Upper lobe of right lung (tissue), 1 donor: ENCODE data around the gene MTFR1L. TPM values are rescaled to one million over a fixed set of nuclear protein-coding genes. Genes with fewer than 3 reads are reported as not detected.

Source experiments
- ATAC-seq: fragments of 200-7000 bp; cut with Tn5 transposase; one replicate; pipeline ENCODE4 v1.9.1; 2020; ENCODE audit warnings: mild to moderate bottlenecking, moderate library complexity
- DNase-seq: peaks from one replicate; pipeline ENCODE4 v3.0.0-alpha.2; 2020
- H3K27ac ChIP-seq: fragments of 200-600 bp; one replicate; pipeline ENCODE4 v1.8.0; 2022
- H3K27me3 ChIP-seq: fragments of 200-600 bp; one replicate; pipeline ENCODE4 v1.8.0; 2022; ENCODE audit warnings: mild to moderate bottlenecking
- H3K36me3 ChIP-seq: fragments of 200-600 bp; one replicate; pipeline ENCODE4 v1.8.0; 2022
- H3K4me1 ChIP-seq: fragments of 200-600 bp; one replicate; pipeline ENCODE4 v1.8.0; 2022
- H3K4me3 ChIP-seq: fragments of 200-600 bp; one replicate; pipeline ENCODE4 v1.8.0; 2022; ENCODE audit warnings: mild to moderate bottlenecking
- H3K9me3 ChIP-seq: fragments of 200-600 bp; one replicate; pipeline ENCODE4 v1.8.0; 2022
- intact Hi-C: fragments of 100-400 bp; cut with DNase I; formaldehyde crosslinking; loops from one replicate; pipeline ENCODE4 v1.11.0; 2022
- total RNA-seq: library from RNA; stranded (reverse); fragmentation: NEBNext Ultra II Directional; extraction: Animal tissue kit (Norgen Biotek cat#: 25700); gene quantifications from one replicate; pipeline ENCODE4 v1.2.1, GENCODE V29; 2021
- TF ChIP-seq, protein P1 (sequence below): fragments of 200-600 bp; IDR thresholded peaks from one replicate; pipeline ENCODE4 v1.8.0; 2022; ENCODE audit warnings: antibody characterized with exemption
- donor health status: DM: no; HTN: yes; CAD: no; lungs with severe emphysema.

The MTFR1L gene
- total RNA-seq, 1 donor from 2014 or later: 46.0 TPM

- ATAC-seq: peak; percentile 6
These were observed 25.4 kb upstream of the MTFR1L start for GRCh38 chr1:25794325-25794724.

DNA sequence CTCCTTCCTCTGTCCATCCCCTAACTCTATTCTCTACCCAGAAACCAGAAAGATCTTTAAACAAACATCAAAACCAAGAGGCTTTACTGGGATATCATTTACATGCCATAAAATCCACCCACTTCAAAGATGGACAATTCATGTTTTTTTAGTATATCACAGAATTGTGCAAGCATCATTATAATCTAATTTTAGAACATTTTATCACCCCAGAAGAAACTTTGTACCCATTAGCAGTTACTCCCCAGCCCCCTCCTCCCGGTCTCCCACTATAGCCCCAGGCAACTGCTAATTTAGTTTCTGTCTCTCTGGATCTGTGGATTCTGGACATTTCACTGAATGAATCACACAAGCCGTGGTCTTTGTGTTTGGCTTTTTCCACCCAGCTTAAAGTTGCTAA is 24.5 kb upstream of the MTFR1L start:
- TF ChIP-seq, protein P1, sequence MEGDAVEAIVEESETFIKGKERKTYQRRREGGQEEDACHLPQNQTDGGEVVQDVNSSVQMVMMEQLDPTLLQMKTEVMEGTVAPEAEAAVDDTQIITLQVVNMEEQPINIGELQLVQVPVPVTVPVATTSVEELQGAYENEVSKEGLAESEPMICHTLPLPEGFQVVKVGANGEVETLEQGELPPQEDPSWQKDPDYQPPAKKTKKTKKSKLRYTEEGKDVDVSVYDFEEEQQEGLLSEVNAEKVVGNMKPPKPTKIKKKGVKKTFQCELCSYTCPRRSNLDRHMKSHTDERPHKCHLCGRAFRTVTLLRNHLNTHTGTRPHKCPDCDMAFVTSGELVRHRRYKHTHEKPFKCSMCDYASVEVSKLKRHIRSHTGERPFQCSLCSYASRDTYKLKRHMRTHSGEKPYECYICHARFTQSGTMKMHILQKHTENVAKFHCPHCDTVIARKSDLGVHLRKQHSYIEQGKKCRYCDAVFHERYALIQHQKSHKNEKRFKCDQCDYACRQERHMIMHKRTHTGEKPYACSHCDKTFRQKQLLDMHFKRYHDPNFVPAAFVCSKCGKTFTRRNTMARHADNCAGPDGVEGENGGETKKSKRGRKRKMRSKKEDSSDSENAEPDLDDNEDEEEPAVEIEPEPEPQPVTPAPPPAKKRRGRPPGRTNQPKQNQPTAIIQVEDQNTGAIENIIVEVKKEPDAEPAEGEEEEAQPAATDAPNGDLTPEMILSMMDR: no peak
- no peak for DNase-seq
- Histone ChIP-seq H3K4me1 (peaks cover 26% of the 10 kb centered on the region), H3K9me3 (no peaks in the 10 kb centered on the region), H3K27ac (no peak overlapping the region), H3K4me3 (no peak overlapping the region), H3K27me3 (no peaks in the 10 kb centered on the region), H3K36me3 (no peaks in the 10 kb centered on the region)
- no peak for ATAC-seq
- intact Hi-C loops: loop anchor here (10.0 kb wide), 1 partner anchor 180 kb away; the partner anchor contains the start of gene MAN1C1

More at GRCh38 chr1:25794325-25794724, 25.4 kb upstream of the MTFR1L start:
- intact Hi-C loops: loop anchor here (10.0 kb wide), 1 partner anchor 180 kb away; the partner anchor contains the start of gene MAN1C1
- Histone ChIP-seq H3K4me1 (peaks cover 21% of the 10 kb centered on the region), H3K27me3 (no peaks in the 10 kb centered on the region), H3K27ac (no peak overlapping the region), H3K4me3 (no peak overlapping the region), H3K36me3 (no peaks in the 10 kb centered on the region), H3K9me3 (no peaks in the 10 kb centered on the region)
- TF ChIP-seq, protein P1: no peak
- no peak for DNase-seq

DNA sequence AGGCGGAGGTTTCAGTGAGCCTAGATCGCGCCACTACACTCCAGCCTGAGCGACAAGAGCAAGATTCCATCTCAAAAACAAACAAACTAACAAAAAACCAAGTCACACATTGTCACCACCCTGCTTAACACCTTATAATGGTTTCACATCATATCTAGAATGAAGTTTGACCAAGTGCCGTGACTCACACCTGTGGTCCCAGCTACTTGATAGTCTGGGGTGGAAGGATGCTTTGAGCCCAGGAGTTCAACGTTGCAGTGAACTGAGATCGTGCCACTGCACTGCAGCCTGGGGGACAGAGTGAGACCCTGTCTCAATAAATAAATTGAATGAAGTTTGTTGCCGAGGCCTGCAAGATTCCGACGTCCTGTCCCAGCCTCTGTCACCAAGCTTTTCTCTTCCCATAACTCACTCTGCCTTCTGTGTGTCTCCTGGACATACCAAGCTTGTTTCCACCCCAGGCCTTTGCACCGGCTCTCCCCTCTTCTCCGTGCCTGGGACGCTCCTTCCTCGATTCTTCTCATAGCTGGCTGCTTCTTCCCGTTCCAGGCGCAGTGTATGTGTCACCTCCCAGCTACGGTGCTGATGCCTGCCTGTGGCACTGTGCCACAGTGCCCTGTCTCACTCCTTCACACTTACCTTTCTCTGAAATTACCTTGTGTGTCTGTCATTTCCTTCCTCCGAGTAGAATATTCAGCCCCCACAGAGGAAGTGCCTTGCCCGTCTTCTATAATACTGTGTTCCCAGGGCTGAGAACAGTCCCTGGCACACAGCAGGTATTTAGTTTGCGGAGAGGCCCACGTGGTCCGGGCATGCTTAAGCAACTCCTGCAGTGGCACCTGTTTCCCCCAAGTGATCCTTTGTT is 23.6 kb upstream of the MTFR1L start:
- H3K27ac ChIP-seq: peak overlapping the region; percentile 44
- H3K27me3 ChIP-seq: no peaks in the 10 kb centered on the region
- ATAC-seq (peak; percentile 61), DNase-seq (peak; percentile 82)
- H3K9me3 ChIP-seq: no peaks in the 10 kb centered on the region
- peaks cover 32% of the 10 kb centered on the region for H3K4me1 ChIP-seq
- TF ChIP-seq, protein P1: no peak
- intact Hi-C loops: loop anchor here (10.0 kb wide), 1 partner anchor 181 kb away; the partner anchor contains the start of gene MAN1C1
- H3K36me3 ChIP-seq: no peaks in the 10 kb centered on the region
- H3K4me3 ChIP-seq: peak overlapping the region; percentile 14

- ATAC-seq (peak; percentile 69), DNase-seq (peak; percentile 93)
- Histone ChIP-seq H3K27ac (peak overlapping the region; percentile 44), H3K27me3 (no peaks in the 10 kb centered on the region), H3K9me3 (no peaks in the 10 kb centered on the region), H3K4me1 (peaks cover 40% of the 10 kb centered on the region), H3K4me3 (peak overlapping the region; percentile 14), H3K36me3 (no peaks in the 10 kb centered on the region)
- TF ChIP-seq, protein P1: peak; percentile 69
- intact Hi-C loops: loop anchor here (10.0 kb wide), 1 partner anchor 182 kb away; the partner anchor contains the start of gene MAN1C1
These were observed 22.8 kb upstream of the MTFR1L start for GRCh38 chr1:25796811-25797458.

DNA sequence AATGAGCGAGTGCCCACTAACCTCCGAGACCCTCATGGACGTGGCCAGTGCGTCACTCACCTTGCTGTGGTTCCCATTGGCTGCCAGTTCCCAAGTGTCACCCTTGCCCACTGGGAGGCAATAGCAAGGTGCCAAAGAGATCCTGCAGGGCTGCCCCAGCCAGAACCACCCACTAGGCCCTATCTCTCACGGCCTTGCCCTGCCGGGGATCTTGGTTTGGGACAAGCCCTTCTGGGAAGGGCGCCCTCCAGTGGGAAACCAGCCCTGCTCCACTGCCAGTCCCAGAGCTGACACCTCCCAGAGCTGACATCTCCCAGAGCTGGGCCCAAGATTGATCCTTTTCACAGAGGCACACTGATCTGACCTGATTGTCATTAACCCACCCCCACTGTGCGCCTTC is 21.8 kb upstream of the MTFR1L start:
- TF ChIP-seq, protein P1: peak; percentile 46
- Histone ChIP-seq H3K4me3 (no peak overlapping the region), H3K9me3 (no peaks in the 10 kb centered on the region), H3K27me3 (no peaks in the 10 kb centered on the region), H3K36me3 (no peaks in the 10 kb centered on the region), H3K27ac (no peak overlapping the region), H3K4me1 (peaks cover 42% of the 10 kb centered on the region)
- peak; percentile 77 for DNase-seq
- intact Hi-C loops: loop anchor here (10.0 kb wide), 1 partner anchor 183 kb away; the partner anchor contains the start of gene MAN1C1
- ATAC-seq: peak; percentile 40
